Transverse colon (tissue), 4 donors: ENCODE results near the gene PIK3AP1. TPM values are rescaled to one million over a fixed set of nuclear protein-coding genes. Genes with fewer than 3 reads are reported as not detected.
A peak's percentile ranks its signal among the peaks of the same experiment; 100 is the strongest.
"Not testable (repeated sequence)": the region's sequence is repeated elsewhere in the genome, so short reads cannot be mapped to it uniquely, and the experiment has no call there.

Experiments used
- DNase-seq: peaks from one replicate; pipeline ENCODE4 v3.0.0-alpha.2; 2019
- H3K27ac ChIP-seq, 4 donors: fragments of 200-600 bp; sonication (generic); 2 replicates each; pipeline ENCODE4 v1.5.1; 2016 to 2018; ENCODE audit warnings: inconsistent platforms in 4 of 4
- H3K27me3 ChIP-seq: fragments of 200-600 bp; sonication (generic); 2 replicates; pipeline ENCODE4 v1.5.1; 2017; ENCODE audit warnings: inconsistent platforms
- H3K36me3 ChIP-seq, 4 donors: fragments of 200-600 bp; sonication (generic); 2 replicates each; pipeline ENCODE4 v1.5.1; 2017 to 2019; ENCODE audit warnings: inconsistent platforms in 4 of 4
- H3K4me1 ChIP-seq, 4 donors: fragments of 200-600 bp; sonication (generic); 2 replicates each; pipeline ENCODE4 v1.5.1; 2017 to 2020; ENCODE audit warnings: inconsistent platforms in 4 of 4
- H3K4me3 ChIP-seq, 4 donors: fragments of 200-600 bp; sonication (generic); 1 replicate in 1 of 4; 2 replicates in 3 of 4; pipeline versions ENCODE4 v1.5.1 to v1.6.1; 2017 to 2019; ENCODE audit warnings: inconsistent platforms in 4 of 4
- H3K9me3 ChIP-seq, 2 donors: fragments of 200-600 bp; sonication (generic); 2 replicates each; pipeline ENCODE4 v1.5.1; 2017 to 2019; ENCODE audit warnings: inconsistent platforms in 2 of 2
- EP300 ChIP-seq: sonication (generic); formaldehyde crosslinking; IDR thresholded peaks from one replicate; pipeline ENCODE4 v1.6.1; 2017; ENCODE audit warnings: antibody characterized with exemption, low read depth
- POLR2A ChIP-seq: fragments of 450-650 bp; IDR thresholded peaks from one replicate; pipeline ENCODE4 v1.6.1; 2016; ENCODE audit warnings: antibody characterized with exemption, mild to moderate bottlenecking, moderate library complexity
- POLR2AphosphoS5 ChIP-seq, 3 donors: sonication (generic); formaldehyde crosslinking; IDR thresholded peaks; one replicate each; pipeline ENCODE4 v1.6.1; 2016; ENCODE audit warnings: antibody characterized with exemption in 3 of 3
- WGBS, 2 donors: methylation state at CpG; one replicate each; pipeline ENCODE4 v1.1.5; 2018; ENCODE audit warnings: low coverage in 1 of 2; 5-methylcytosine and 5-hydroxymethylcytosine counted together
- in situ Hi-C, 4 donors: fragments of 200-750 bp; cut with MboI; loops; one replicate each; pipeline versions ENCODE4 v1.15.0 to v1.15.1; 2017; ENCODE audit warnings: low sequenced_read_pairs in 3 of 4, low pct_ligation_motif_present in 1 of 4, low pct_unique_long_range_greater_than_20kb in 1 of 4
- intact Hi-C: fragments of 100-400 bp; cut with DNase I; formaldehyde crosslinking; loops from one replicate; pipeline ENCODE4 v1.15.1; 2023; ENCODE audit warnings: low total_unique reads
- total RNA-seq, 4 donors: library from RNA; depleted of rRNA; stranded (reverse); fragments of >200 nt; gene quantifications; one replicate each; pipeline ENCODE4 v1.1.0, GENCODE V29; 2016
- TF ChIP-seq, protein P1 (sequence below), 5 experiments: fragments of 200-600 bp in 3 of 5; fragments of 450-650 bp in 2 of 5; sonication (generic) in 3 of 5; IDR thresholded peaks; 1 replicate in 2 of 5; 2 replicates in 3 of 5; pipeline ENCODE4 v1.5.1; 2016 to 2017; ENCODE audit warnings: antibody characterized with exemption in 5 of 5, inconsistent platforms in 3 of 5, mild to moderate bottlenecking in 2 of 5, moderate library complexity in 1 of 5

Gene PIK3AP1
- total RNA-seq, 4 donors from 2014 or later: 6.4 to 42.6 (median 16.3) TPM

DNA sequence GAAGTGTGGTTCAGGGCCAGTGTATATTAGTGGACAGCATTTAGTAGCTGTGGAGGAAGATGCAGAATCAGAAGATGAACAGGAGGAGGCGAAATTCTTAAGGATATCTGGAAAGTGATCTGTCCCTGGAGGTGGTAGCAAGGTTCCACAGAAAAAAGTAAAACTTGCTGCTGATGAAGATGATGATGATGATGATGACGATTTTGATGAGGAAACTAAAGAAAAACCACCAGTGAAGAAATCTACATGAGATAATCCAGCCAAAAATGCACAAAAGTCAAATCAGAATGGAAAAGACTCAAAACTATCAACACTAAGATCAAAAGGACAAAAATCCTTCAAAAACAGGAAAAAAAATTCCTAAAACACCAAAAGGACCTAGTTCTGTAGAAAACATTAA is 159.8 kb downstream of the PIK3AP1 start:
- in situ Hi-C loops: no loop called here
- H3K36me3 ChIP-seq: peaks cover 0 to 49% (median 12%) of the 10 kb centered on the region in 4 donors

DNA sequence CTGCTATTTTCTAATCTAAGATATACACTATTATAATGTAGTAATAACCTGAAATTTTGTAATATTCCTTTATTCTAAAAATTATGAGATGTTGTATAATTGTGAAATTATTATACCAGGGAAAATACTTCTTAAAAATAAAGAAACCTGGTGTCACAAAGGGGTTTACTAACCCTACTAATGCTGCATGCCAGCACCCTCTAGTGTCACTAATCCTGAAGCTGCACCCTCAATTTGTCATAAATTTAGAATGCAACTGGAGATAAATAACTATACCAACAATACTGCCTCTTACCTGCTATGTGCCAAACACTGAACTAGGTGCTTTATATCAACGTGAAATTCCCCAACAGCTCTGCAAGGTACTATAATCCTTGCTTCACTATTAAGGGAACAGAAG is 164.3 kb downstream of the PIK3AP1 start:
- 50 to 57% methylated on average over 1 of the region's 1 CpG for WGBS, 2 donors
- no peaks in the 10 kb centered on the region for H3K27me3 ChIP-seq
- no peak for DNase-seq
- H3K4me1 ChIP-seq: peaks cover 0 to 6% (median 3%) of the 10 kb centered on the region in 4 donors
- no peak overlapping the region for H3K4me3 ChIP-seq
- H3K36me3 ChIP-seq: peaks cover 0 to 57% (median 15%) of the 10 kb centered on the region in 4 donors
- TF ChIP-seq EP300: no peak
- TF ChIP-seq, protein P1, sequence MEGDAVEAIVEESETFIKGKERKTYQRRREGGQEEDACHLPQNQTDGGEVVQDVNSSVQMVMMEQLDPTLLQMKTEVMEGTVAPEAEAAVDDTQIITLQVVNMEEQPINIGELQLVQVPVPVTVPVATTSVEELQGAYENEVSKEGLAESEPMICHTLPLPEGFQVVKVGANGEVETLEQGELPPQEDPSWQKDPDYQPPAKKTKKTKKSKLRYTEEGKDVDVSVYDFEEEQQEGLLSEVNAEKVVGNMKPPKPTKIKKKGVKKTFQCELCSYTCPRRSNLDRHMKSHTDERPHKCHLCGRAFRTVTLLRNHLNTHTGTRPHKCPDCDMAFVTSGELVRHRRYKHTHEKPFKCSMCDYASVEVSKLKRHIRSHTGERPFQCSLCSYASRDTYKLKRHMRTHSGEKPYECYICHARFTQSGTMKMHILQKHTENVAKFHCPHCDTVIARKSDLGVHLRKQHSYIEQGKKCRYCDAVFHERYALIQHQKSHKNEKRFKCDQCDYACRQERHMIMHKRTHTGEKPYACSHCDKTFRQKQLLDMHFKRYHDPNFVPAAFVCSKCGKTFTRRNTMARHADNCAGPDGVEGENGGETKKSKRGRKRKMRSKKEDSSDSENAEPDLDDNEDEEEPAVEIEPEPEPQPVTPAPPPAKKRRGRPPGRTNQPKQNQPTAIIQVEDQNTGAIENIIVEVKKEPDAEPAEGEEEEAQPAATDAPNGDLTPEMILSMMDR (IDR thresholded peaks at IDR 0.05): no peak
- H3K9me3 ChIP-seq: no peaks in the 10 kb centered on the region
- intact Hi-C loops (no loop called here), in situ Hi-C loops (no loop called here)
- H3K27ac ChIP-seq: no peak overlapping the region

More for the DNA sequence above, 159.8 kb downstream of the PIK3AP1 start:
- H3K4me3 ChIP-seq: no peak overlapping the region
- no peaks in the 10 kb centered on the region for H3K27me3 ChIP-seq
- 81 to 82% methylated on average over 2 of the region's 2 CpGs for WGBS, 2 donors
- no peak for TF ChIP-seq EP300
- TF ChIP-seq, protein P1 (IDR thresholded peaks at IDR 0.05): no peak
- TF ChIP-seq POLR2AphosphoS5 (IDR thresholded peaks at IDR 0.05): no peak
- no peak for TF ChIP-seq POLR2A
- H3K4me1 ChIP-seq: peaks cover 0 to 25% (median 8%) of the 10 kb centered on the region in 4 donors
- H3K27ac ChIP-seq: peak overlapping the region in 1 of 4 donors; percentile 49
- no peak for DNase-seq
- H3K9me3 ChIP-seq: no peaks in the 10 kb centered on the region
- intact Hi-C loops: no loop called here

DNA sequence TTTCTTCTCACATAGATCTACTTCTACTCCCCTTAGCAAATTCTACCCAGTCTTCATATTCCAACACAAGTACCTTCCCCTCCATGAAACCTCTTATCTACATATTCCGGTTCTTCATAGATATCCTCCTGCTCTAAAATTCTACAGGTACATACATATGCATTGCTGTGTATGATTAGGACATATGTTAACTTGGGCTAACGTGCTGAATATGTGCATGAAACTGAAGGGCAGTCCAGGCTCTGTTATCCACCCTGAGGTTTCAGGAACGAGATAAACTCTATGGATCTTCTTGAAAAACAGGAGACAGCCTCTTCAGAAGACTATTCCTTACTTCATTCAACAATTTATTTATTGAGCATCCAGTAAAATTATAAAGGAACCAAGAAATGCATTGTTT is 165.0 kb downstream of the PIK3AP1 start:
- 93 to 95% methylated on average over 3 of the region's 3 CpGs for WGBS, 2 donors
- DNase-seq: no peak
- no peaks in the 10 kb centered on the region for H3K9me3 ChIP-seq
- H3K36me3 ChIP-seq: peaks cover 0 to 57% (median 14%) of the 10 kb centered on the region in 4 donors
- no peaks in the 10 kb centered on the region for H3K27me3 ChIP-seq
- TF ChIP-seq, protein P1 (IDR thresholded peaks at IDR 0.05): no peak
- TF ChIP-seq EP300: no peak
- TF ChIP-seq POLR2A: no peak
- TF ChIP-seq POLR2AphosphoS5 (IDR thresholded peaks at IDR 0.05): no peak
- no peak overlapping the region for H3K27ac ChIP-seq
- in situ Hi-C loops: no loop called here
- H3K4me3 ChIP-seq: no peak overlapping the region
- intact Hi-C loops: no loop called here
- no peaks in the 10 kb centered on the region for H3K4me1 ChIP-seq

DNA sequence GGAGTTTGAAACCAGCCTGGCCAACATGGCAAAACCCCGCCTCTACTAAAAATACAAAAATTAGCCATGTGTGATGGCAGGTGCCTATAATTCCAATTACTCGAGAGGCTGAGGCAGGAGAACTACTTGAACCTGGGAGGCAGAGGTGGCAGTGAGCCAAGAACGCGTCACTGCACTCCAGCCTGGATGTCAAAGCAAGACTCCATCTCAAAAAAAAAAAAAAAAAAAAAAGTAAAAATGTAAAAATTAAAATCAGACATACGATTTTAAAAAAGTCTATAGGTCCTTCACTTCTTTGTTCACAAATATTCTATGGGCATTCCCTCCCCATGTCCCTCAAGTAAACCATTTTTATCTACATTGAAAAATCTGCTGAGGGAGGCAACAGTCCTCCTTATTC is 171.7 kb downstream of the PIK3AP1 start:
- intact Hi-C loops (no loop called here), in situ Hi-C loops (no loop called here)
- Histone ChIP-seq H3K36me3 (peaks cover 0 to 67% (median 18%) of the 10 kb centered on the region in 4 donors), H3K27me3 (no peaks in the 10 kb centered on the region), H3K4me3 (no peak overlapping the region), H3K27ac (no peak overlapping the region), H3K4me1 (no peaks in the 10 kb centered on the region), H3K9me3 (no peaks in the 10 kb centered on the region)
- DNase-seq: no peak
- TF ChIP-seq POLR2A (no peak), EP300 (no peak), POLR2AphosphoS5 (IDR thresholded peaks at IDR 0.05) (no peak)
- TF ChIP-seq, protein P1 (IDR thresholded peaks at IDR 0.05): no peak
- WGBS, 2 donors: 77 to 86% methylated on average over 5 of the region's 5 CpGs

DNA sequence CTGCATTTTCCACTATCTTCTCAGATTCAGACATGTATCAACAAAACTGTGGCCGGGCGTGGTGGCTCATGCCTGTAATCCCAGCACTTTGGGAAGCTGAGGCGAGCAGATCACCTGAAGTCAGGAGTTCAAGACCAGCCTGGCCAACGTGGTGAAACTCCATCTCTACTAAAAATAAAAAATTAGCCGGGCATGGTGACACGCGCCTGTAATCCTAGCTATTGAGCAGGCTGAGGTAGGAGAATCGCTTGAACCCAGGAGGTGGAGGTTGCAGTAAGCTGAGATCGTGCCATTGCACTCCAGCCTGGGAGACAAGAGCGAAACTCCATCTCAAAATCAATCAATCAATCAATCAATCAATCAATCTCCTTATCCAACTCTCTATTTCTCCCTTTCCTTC is 174.8 kb downstream of the PIK3AP1 start:
- H3K4me1 ChIP-seq, DNase-seq, H3K4me3 ChIP-seq, H3K9me3 ChIP-seq, intact Hi-C loops, H3K27me3 ChIP-seq, in situ Hi-C loops, H3K27ac ChIP-seq: not testable (repeated sequence)
- 91 to 98% methylated on average over 9 to 10 of the region's 10 CpGs for WGBS, 2 donors
- peaks cover 0 to 62% (median 20%) of the 10 kb centered on the region in 4 donors for H3K36me3 ChIP-seq
